DMS153 (cell line): ENCODE results near the gene TXNL1.

Experiments
- DNase-seq: peaks from one replicate; lab custom pipeline; 2025; lab: John Stamatoyannopoulos, UW

TXNL1 gene

DNA sequence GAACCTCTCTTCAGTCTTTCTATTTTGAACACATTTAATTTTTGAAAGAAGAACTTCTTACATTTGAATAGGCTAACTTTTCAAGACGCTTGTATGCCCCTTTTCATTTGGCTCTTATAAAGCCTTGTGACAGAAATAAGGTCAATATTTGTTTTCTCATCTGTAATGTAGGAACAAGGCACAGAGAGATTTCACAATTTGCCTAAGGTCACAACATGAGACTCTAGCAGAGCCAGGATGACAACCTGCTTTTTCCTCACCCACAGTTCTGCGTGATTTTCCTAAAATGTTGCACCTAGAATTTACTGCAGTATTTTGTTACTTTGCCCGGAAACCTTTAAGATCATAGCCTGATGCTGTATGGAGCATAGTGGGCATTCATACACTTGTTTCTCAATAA lies 67.4 kb downstream of the TXNL1 start:
- DNase-seq = no peak

DNA sequence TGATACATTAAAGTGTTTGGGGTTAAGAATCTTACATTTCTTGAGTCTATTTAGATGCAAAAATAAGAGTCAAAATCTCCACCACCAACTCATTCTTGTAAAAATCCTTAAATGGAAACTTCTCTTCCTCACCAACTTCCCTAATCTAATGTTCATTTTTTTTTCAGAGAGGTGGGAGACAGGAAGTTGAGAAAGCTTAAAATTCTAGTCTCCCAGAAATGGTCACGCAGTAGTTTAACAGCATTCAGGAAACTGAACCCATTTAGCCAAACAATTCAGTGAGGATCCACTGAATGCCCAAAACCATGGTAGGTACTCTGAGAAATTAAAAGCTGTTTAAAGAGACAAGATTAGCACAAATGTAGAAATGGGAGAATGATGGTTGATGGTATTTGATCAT lies 69.0 kb downstream of the TXNL1 start:
- no peak for DNase-seq

DNA sequence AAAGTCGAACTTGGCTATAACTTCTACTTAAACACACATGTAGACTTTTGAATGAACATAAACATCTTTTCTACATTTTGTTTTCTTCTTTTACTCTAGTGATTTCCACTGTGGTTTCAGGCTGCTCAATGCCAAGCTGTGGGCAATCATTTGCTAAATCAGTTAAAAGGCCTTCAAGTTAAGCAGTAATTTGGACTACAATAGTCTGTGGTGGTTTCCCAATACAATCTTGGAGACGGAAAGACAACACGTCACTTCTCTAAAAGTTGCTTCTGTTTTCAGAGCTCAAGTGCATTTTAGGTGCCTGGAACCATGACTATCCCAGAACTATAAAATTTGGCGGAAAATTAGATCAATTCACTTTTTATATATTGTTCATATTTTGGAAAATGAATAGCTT lies 69.4 kb downstream of the TXNL1 start:
- DNase-seq = no peak

DNA sequence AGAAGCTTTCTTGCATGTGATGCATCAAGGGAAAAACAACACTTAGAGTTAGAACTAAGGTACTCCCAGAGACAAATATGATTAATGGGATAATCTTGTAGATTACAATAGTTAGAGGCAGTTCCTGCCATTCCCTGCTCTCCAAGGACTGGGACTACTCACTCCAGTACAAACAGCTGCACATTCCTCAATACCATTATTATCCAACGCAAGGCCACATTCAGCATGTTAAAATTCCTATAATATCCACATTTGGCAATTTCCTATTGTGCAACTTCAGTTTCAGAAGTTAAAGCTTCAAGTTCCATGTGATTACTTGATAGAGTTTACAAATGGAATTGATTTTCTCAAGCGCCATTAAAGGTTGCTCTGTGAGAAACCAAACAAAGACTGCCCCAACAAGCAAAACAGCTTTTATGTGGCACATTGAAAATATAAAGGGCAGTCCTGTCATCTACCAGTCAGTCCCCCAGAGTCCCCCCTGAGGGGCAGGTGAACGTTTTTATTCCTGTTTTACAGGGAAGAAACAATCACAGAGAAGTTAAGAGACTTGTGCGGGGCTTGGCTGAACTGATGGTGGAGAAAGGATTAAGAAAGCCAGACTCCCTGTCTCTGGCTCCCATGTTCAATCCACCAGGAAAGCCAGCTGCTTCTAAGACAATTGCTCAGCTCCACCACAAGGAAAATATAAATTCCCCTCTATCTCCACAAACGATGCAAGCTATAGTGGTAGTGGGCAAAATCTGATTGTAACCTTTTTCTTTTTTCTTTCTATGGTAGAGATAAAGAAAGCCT lies 72.6 kb downstream of the TXNL1 start:
- no peak for DNase-seq

DNA sequence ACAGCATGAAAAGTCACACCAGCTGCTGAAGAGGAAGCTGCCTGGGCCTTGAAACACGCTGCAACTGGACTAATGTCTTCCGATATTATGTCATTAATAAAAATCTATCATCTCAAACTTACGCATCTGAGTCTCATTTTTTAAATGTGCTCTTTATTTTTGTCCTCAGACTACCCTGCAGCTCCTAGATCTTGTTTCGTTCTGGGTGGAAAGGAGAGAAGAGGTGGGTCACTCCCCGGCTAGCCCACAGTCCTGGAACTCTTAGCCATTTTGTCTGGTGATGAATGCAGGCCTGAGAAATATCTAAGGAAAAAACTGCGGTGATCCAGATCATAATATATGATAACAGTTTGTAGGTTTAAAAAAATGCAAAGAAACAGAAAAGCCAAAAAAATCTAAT lies 73.3 kb downstream of the TXNL1 start:
- DNase-seq = no peak

DNA sequence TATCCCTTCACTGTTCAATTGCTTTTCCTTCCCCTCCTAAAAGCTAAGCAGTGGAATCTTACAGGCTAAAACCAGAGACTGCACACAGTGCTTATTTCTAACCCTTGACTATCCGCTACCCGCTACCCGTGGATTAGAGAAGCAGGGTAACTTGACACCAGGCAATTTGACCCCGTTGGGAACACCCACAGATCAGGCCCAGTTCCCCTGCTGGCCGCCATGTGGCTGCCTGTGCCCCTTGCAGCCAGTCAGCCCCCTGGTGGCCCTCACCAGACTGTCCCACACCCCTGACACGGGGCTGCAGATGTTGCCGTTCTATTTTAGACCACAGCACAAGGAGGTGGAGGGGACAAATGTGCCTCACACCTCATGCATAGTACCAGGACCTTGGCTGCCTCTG lies 74.8 kb downstream of the TXNL1 start:
- no peak for DNase-seq

DNA sequence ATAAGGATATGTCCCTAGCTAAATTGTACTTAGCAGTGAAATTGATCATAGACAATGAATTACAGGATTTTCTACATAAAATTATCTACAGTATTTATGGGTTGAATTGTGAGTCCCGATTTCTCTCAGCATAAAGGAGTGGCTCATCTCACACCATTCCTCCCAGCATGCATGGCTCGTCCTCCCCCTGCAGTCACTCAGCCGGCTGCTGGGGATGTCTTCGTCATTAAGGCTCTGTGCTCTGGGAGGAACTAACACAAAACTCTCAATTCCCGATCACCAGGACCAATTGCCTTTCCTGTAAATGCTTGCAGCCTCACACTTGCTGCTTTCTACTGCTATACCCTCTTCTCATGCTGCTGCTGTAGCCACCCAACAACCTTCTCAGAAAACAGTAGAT lies 75.9 kb downstream of the TXNL1 start:
- no peak for DNase-seq

DNA sequence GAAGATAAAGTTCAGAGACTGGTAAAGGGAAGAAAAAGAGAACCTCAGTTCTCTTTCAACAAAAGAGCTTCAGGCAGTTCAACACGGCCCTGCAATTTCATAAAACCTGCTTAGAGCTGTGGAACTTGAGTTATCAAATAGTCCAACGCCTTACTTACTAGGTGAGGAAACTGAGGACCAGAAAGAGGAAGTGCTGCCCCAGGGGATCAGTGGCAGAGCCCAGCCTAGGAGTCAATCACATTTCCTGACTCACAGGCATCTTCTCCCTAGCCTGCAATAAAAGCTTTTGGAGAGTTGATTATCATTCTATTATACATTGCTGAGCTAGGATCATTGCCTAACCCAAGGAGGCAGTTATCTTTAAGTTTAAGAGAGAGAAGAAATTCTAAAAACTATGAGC lies 77.4 kb downstream of the TXNL1 start:
- no peak for DNase-seq

DNA sequence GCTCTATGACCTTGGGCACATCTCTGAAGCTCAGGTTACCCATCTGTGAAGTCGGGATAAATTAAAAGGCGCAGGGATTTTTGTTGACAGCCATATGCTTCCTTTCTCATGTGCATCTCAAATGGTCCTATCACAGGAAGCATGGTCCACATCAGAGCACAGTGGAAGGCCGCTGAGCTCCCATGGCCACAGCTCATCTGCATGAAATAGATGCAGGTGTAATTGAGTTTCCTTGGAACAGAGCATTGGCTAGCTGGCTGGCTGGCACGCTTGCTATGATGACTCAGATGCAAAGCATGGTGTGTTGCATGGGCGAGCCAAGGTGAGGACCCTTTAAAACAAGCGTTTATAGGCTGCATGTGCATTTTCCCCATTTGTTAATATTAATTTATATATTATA lies 79.3 kb downstream of the TXNL1 start:
- no peak for DNase-seq

DNA sequence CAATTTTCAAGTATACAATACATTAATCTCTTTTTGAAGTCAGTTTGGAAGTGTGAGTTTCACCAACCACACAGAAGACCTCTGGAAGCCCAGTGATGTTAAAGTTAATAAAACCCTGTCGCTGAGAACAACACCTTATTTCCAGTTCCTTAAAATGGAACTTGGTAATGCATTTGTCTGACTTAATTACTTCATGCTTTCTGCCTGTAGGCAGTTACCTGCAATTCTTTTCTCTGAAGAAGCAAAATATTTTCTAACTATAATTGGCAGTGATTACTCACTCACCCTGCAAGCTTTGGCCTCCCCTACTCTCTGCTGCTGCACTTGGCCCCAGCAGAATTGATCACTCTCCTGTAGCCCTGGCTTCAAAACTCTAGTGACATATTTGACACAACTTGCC lies 81.5 kb downstream of the TXNL1 start:
- no peak for DNase-seq

DNA sequence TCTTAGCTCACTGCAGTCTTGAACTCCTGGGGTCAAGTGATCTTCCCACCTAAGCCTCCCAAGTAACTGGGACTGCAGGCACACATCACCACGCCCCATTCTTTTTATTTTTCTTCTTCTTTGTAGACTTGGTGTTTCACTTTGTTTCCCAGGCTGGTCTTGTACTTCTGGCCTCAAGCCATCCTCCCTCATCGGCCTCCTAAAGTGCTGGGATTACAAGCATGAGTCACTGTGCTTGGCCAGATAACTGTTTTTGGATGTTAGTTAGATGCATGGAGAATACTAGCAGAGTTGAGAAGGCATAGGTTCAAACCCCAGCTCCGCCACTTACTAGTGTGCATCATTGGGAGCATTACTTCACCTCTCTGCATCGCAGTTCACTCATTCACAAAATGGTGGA lies 88.3 kb downstream of the TXNL1 start:
- DNase-seq = no peak
